ENCODE measurements around the gene B4GAT1.

GRCh38 chr11:66340596-66341501 lies 6.6 kb downstream of the B4GAT1 start:
- TF ChIP-seq POLR2A (IDR thresholded peaks at IDR 0.05) (no peak), CTCF (IDR thresholded peaks at IDR 0.05) (no peak), EP300 (IDR thresholded peaks at IDR 0.05) (no peak)

Data from stomach (tissue), 4 donors.